ENCODE measurements around the gene TEX101. TPM values are rescaled to one million over a fixed set of nuclear protein-coding genes. Genes with fewer than 3 reads are reported as not detected.

TEX101 gene
- total RNA-seq, 4 donors from 2014 or later = not detected

- WGBS = 75% methylated on average over 4 of the region's 4 CpGs
Measured at GRCh38 chr19:43467730-43468129, 53.0 kb downstream of the TEX101 start.

More at GRCh38 chr19:43467730-43468129, 53.0 kb downstream of the TEX101 start:
- Histone ChIP-seq H3K4me1 (peaks cover 63% of the 10 kb centered on the region), H3K27me3 (no peaks in the 10 kb centered on the region), H3K9me3 (no peaks in the 10 kb centered on the region), H3K27ac (peak overlapping the region; percentile 66), H3K4me3 (no peak overlapping the region), H3K36me3 (no peaks in the 10 kb centered on the region)
- TF ChIP-seq EP300 (IDR thresholded peaks at IDR 0.05) = no peak
- TF ChIP-seq POLR2A (IDR thresholded peaks at IDR 0.05) = no peak
- no peak for TF ChIP-seq POLR2AphosphoS5 (IDR thresholded peaks at IDR 0.05)
- TF ChIP-seq, protein P1, sequence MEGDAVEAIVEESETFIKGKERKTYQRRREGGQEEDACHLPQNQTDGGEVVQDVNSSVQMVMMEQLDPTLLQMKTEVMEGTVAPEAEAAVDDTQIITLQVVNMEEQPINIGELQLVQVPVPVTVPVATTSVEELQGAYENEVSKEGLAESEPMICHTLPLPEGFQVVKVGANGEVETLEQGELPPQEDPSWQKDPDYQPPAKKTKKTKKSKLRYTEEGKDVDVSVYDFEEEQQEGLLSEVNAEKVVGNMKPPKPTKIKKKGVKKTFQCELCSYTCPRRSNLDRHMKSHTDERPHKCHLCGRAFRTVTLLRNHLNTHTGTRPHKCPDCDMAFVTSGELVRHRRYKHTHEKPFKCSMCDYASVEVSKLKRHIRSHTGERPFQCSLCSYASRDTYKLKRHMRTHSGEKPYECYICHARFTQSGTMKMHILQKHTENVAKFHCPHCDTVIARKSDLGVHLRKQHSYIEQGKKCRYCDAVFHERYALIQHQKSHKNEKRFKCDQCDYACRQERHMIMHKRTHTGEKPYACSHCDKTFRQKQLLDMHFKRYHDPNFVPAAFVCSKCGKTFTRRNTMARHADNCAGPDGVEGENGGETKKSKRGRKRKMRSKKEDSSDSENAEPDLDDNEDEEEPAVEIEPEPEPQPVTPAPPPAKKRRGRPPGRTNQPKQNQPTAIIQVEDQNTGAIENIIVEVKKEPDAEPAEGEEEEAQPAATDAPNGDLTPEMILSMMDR (IDR thresholded peaks at IDR 0.05) = no peak
- no peak for DNase-seq (ENCODE audit: low spot score in 2 of 2)

Other genes starting within 250 kb of the TEX101 start
- gene PSG5, start 228.4 kb upstream of the TEX101 start, total RNA-seq = under 1 TPM in 2 of 4 donors, not detected in 2; 0.47 to 0.51 TPM
- 10 to 100 TPM in 1 of 4 donors, 1 to 10 TPM in 2, not detected in 1; 6.2 to 17.0 (median 8.3) TPM for gene PSG4, start 209.3 kb upstream of the TEX101 start, total RNA-seq
- not detected for gene PSG9, start 145.4 kb upstream of the TEX101 start, total RNA-seq
- 1 to 10 TPM in 2 of 4 donors, under 1 TPM in 2; 0.31 to 2.6 (median 1.5) TPM for gene CD177, start 61.2 kb upstream of the TEX101 start, total RNA-seq
- 100 to 1,000 TPM; 185 to 612 (median 483) TPM for gene LYPD3, start 50.7 kb downstream of the TEX101 start, total RNA-seq
- gene PHLDB3, start 89.9 kb downstream of the TEX101 start, total RNA-seq = 100 to 1,000 TPM in 1 of 4 donors, 10 to 100 TPM in 3; 63.2 to 110 (median 72.2) TPM
- gene ETHE1, start 112.3 kb downstream of the TEX101 start, total RNA-seq = 10 to 100 TPM; 44.3 to 76.0 (median 57.8) TPM
- gene ZNF575, start 118.3 kb downstream of the TEX101 start, total RNA-seq = 1 to 10 TPM in 2 of 4 donors, under 1 TPM in 2; 0.52 to 2.4 (median 0.92) TPM
- gene XRCC1, start 160.6 kb downstream of the TEX101 start, total RNA-seq = 10 to 100 TPM; 18.3 to 35.4 (median 25.2) TPM
- 10 to 100 TPM in 3 of 4 donors, 1 to 10 TPM in 1; 4.7 to 22.1 (median 10.9) TPM for gene PINLYP, start 160.9 kb downstream of the TEX101 start, total RNA-seq
- 10 to 100 TPM; 17.2 to 24.7 (median 19.9) TPM for gene IRGQ, start 181.2 kb downstream of the TEX101 start, total RNA-seq
- 10 to 100 TPM in 3 of 4 donors, 1 to 10 TPM in 1; 9.2 to 20.8 (median 13.7) TPM for gene ZNF576, start 181.7 kb downstream of the TEX101 start, total RNA-seq
- gene SRRM5, start 197.2 kb downstream of the TEX101 start, total RNA-seq = 1 to 10 TPM in 1 of 4 donors, not detected in 3; 1.4 TPM
- gene ZNF428, start 204.7 kb downstream of the TEX101 start, total RNA-seq = 10 to 100 TPM; 10.6 to 19.3 (median 17.5) TPM
- 10 to 100 TPM; 14.1 to 23.8 (median 15.7) TPM for gene CADM4, start 225.0 kb downstream of the TEX101 start, total RNA-seq